Right cardiac atrium (tissue), 5 donors: ENCODE results near the gene PLPPR3. TPM values are rescaled to one million over a fixed set of nuclear protein-coding genes. Genes with fewer than 3 reads are reported as not detected.

Experiments
- ATAC-seq, 2 donors: fragments of 200-7000 bp; cut with Tn5 transposase; one replicate each; pipeline versions ENCODE4 v1.8.0 to v1.9.1; 2020; ENCODE audit warnings: moderate library complexity in 2 of 2, mild to moderate bottlenecking in 1 of 2
- DNase-seq, 3 donors: peaks; one replicate each; pipeline ENCODE4 v3.0.0-alpha.2; 2020
- H3K27ac ChIP-seq: one replicate; pipeline ENCODE4 v1.5.1; 2013; ENCODE audit warnings: mild to moderate bottlenecking, low read length, control low read depth, moderate library complexity
- H3K27me3 ChIP-seq: one replicate; pipeline ENCODE4 v1.6.1; 2013; ENCODE audit not compliant: control insufficient read depth, insufficient read depth
- H3K4me1 ChIP-seq: one replicate; pipeline ENCODE4 v1.6.1; 2013; ENCODE audit warnings: low read length; ENCODE audit not compliant: control insufficient read depth, insufficient read depth
- H3K4me3 ChIP-seq: one replicate; pipeline ENCODE4 v1.5.1; 2013; ENCODE audit warnings: low read length, control low read depth
- H3K9me3 ChIP-seq: one replicate; pipeline ENCODE4 v1.6.1; 2013; ENCODE audit warnings: low read length; ENCODE audit not compliant: control insufficient read depth
- WGBS: extraction: QIAGEN DNeasy Blood & Tissue Kit; methylation state at CpG from one replicate; pipeline ENCODE4 v1.1.7; 2013; 5-methylcytosine and 5-hydroxymethylcytosine counted together
- intact Hi-C, 4 donors: fragments of 100-400 bp; cut with DNase I; formaldehyde crosslinking; loops; one replicate each; pipeline versions ENCODE4 v1.11.0 to v1.14.0; 2022 to 2023
- polyA plus RNA-seq: library from polyadenylated mRNA; stranded (reverse); fragments of 200-250 nt; gene quantifications from one replicate; pipeline ENCODE4 v1.2.3, GENCODE V29; 2013
- total RNA-seq, 4 donors: library from RNA; stranded (reverse); fragmentation: NEBNext Ultra II Directional; extraction: Animal tissue kit (Norgen Biotek cat#: 25700); gene quantifications; one replicate each; pipeline ENCODE4 v1.2.1, GENCODE V29; 2021
- donor health status: healthy with polysubstance abuse.
- donor health status: DM: no; HTN: yes; CAD: no.
- donor health status: DM: no; HTN: no; CAD: no.
- donor health status: DM: no; HTN: yes; CAD: no; lungs with severe emphysema.
- donor health status: DM: yes; HTN: yes; CAD: no.

Gene PLPPR3
- total and polyA plus RNA-seq, 5 donors: 0.05 TPM; not detected in 4

DNA sequence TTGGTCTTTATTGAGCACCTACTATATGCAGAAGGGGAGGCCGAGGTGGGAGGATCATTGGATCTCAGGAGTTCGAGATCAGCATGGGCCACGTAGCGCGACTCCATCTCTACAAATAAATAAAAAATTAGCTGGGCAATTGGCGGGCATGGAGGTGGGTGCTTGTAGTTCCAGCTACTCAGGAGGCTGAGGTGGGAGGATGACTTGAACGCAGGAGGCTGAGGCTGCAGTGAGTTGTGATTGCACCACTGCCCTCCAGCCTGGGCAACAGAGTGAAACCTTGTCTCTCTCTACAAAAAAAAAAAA is 41.5 kb upstream of the PLPPR3 start:
- H3K9me3 ChIP-seq: no peaks in the 10 kb centered on the region
- DNase-seq: peak in 1 of 3 donors; percentile 38
- intact Hi-C loops: loop anchor here in 2 of 4 donors (10.0 kb wide), 1 partner anchor 52 kb away; the partner anchor contains the start of genes KISS1R (in 2 of the 2) and R3HDM4 (in 2 of the 2)
- WGBS: 72% methylated on average over 7 of the region's 7 CpGs
- ATAC-seq: no peak
- no peak overlapping the region for H3K4me3 ChIP-seq
- H3K4me1 ChIP-seq: no peaks in the 10 kb centered on the region
- H3K27me3 ChIP-seq: no peaks in the 10 kb centered on the region
- H3K27ac ChIP-seq: no peak overlapping the region

DNA sequence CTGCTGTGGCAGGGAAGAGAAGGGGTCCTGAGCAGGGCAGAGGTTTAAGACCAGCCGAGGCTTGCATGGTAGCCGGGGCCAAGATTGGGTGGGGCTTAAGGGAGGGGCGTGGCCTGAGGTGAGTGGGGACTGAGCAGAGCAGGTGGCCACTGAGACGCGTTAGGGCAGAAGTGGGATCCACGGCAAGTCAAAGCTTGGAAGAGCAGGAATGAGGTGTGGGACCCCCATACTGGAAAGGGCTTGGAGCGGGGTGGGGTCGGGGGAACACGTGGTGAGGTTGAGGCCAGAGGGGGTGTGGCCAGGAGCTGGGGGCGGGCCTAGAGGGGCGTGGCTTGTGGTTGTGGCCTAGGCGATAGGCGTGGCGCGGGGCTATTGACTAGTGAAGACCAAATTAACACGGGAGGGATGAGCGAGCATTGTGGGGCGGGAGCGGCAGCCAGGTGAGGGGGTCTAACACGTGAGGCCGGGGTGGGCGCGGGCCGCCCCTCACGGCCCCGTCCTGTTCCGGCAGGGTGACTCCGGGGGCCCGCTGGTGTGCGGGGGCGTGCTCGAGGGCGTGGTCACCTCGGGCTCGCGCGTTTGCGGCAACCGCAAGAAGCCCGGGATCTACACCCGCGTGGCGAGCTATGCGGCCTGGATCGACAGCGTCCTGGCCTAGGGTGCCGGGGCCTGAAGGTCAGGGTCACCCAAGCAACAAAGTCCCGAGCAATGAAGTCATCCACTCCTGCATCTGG is 41.0 kb upstream of the PLPPR3 start:
- peak; percentile 70 to 89 (median 87) for DNase-seq
- intact Hi-C loops: loop anchor here in 2 of 4 donors (10.0 kb wide), 1 partner anchor 52 kb away; the partner anchor contains the start of genes KISS1R (in 2 of the 2) and R3HDM4 (in 2 of the 2)
- no peak overlapping the region for H3K27ac ChIP-seq

DNA sequence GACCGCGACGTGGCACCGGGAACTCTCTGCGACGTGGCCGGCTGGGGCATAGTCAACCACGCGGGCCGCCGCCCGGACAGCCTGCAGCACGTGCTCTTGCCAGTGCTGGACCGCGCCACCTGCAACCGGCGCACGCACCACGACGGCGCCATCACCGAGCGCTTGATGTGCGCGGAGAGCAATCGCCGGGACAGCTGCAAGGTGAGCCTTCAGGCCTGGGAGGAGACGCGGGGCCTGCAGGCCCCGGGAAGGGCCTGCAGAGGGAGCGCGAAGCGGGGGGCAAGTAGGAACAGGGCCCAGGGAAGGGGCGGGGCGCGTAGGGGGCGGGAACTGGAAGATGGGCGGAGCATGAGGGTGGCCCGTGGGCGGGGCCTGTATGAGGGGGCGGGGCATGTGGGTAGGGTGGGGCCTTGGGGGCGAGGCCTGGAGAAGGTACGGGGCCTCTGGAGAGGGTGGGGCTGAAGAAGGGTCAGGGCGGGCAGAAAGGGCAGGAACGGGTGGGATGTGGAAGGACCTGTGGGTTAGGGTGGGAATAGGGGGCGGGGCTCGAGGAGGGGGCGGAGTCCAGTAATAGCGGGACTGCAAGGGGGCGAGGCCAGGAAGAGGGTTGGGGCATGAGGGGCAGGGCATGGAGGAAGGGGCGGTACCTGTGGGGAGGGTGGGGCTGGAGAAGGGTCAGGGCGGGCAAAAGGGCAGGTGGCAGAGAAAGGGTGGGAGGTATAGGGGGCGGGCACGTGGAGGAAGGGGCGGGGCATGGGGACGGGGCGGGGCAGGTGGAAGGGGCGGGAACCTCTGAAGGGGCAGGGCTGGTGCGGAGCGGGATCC is 40.2 kb upstream of the PLPPR3 start:
- Histone ChIP-seq H3K27me3 (no peaks in the 10 kb centered on the region), H3K4me3 (no peak overlapping the region), H3K27ac (no peak overlapping the region), H3K4me1 (no peaks in the 10 kb centered on the region), H3K9me3 (no peaks in the 10 kb centered on the region)
- DNase-seq: peak; percentile 55 to 81 (median 78)
- intact Hi-C loops: loop anchor here in 2 of 4 donors (10.0 kb wide), 1 partner anchor 53 kb away; the partner anchor contains the start of genes KISS1R (in 2 of the 2) and R3HDM4 (in 2 of the 2)
- peak in 1 of 2 donors; percentile 25 for ATAC-seq
- 25% methylated on average over 60 of the region's 60 CpGs for WGBS

More for the DNA sequence above, 41.0 kb upstream of the PLPPR3 start:
- H3K4me3 ChIP-seq: no peak overlapping the region
- H3K4me1 ChIP-seq: no peaks in the 10 kb centered on the region
- H3K9me3 ChIP-seq: no peaks in the 10 kb centered on the region
- 23% methylated on average over 48 of the region's 48 CpGs for WGBS
- H3K27me3 ChIP-seq: no peaks in the 10 kb centered on the region
- ATAC-seq: peak in 1 of 2 donors; percentile 31

DNA sequence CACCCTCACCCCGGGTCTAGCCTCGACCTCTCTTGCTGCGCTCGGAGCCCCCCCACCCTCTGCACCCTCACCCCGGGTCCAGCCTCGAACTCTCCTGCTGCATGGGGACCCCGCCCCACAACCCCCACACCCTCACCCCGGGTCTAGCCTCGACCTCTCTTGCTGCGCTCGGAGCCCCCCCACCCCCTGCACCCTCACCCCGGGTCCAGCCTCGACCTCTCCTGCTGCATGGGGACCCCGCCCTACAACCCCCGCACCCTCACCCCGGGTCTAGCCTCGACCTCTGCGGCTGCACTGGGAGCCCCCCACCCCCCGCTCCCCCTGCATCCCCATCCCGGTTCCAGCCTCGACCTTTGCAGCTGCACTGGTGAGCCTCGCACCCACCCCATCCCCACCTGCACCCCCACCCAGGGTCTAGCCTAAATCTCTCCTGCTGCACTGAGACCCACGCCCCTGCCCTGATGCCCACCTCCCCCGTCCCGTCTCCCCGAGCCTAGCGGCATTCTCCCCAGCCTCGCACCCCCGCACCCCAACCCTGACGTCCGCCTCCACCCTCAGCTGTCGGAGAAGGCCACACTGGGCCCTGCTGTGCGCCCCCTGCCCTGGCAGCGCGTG is 39.5 kb upstream of the PLPPR3 start:
- intact Hi-C loops: loop anchor here in 2 of 4 donors (10.0 kb wide), 1 partner anchor 54 kb away; the partner anchor contains the start of genes KISS1R (in 2 of the 2) and R3HDM4 (in 2 of the 2)
- Histone ChIP-seq H3K9me3 (no peaks in the 10 kb centered on the region), H3K4me1 (no peaks in the 10 kb centered on the region), H3K4me3 (peak overlapping the region; percentile 54), H3K27ac (no peak overlapping the region), H3K27me3 (no peaks in the 10 kb centered on the region)
- DNase-seq: peak in 1 of 3 donors; percentile 58
- no peak for ATAC-seq
- WGBS: 68% methylated on average over 34 of the region's 35 CpGs

DNA sequence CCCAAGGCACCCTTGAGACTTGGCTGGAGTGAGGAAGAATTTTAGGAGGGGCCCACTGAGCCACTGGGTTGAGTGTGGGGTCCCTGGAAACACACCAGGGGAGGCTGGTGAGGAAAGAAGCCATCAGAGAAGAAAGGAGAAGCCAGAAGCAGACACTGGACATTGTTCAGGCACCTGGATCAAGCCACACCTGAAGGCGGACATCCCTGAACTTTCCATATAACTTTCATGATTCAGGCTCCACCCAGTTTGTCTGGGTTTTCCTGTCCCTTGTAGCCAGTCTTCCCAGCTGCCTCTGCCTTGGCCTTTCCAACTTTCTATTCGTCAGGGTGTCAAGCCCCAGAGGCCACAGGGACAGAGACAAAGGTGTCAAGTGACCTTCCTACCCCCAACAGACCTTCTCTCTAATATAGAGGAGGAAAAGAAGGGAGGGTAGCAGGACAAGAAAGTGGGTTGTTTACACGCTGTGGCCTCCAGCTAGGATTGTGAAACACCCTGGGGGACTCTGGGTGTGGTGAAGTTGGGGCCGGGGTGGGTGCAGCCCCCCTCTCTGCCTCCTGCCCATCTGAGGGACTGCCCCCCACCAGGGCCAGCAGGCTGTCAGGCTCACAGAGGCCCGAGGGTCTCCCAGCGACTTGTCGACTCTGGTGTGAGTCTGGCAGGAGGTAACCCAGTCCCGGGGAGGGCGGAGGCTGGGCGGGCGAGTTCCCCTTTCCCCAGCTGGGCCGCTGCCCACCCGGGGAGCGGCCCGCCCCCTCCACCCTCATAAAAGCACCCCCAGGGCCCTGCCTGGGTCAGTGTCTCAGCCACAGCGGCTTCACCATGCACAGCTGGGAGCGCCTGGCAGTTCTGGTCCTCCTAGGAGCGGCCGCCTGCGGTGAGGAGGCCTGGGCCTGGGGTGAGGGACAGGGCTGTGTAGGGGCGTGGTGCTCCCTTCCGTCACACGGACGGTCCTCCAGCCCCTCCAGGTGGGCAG is 37.4 kb upstream of the PLPPR3 start, which contains the start of gene CFD:
TSS of gene CFD (plus strand) at position 797 of the 976 bp plus-strand sequence. CDS start at position 823, 26 bp downstream.
- H3K4me3 ChIP-seq: peak within 1 kb of the TSS; percentile 54

DNA sequence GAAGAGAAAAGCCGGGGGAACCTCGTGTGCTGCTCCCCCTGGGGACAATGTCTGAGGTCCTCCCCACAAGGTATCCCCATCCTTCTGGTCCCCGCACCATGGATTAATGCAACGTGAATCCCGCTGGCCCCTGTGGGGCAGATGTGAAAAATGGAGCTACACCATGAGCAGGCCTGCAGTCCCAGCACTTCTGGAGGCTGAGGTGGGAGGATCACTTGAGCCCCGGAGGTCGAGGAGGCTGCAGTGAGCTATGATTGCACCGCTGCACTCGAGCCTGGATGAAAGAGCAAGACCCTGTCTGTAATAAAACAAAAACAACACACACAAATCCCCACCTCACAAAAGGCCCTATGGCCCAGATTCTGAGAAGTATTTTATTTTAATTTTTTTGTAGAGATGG is 36.5 kb upstream of the PLPPR3 start:
- intact Hi-C loops: loop anchor here in 3 of 4 donors (5.0 to 10.0 kb wide), 5 partner anchors 53 to 91 kb away; partner anchors contain the start of gene KISS1R (in 1 of the 3)
- WGBS: 79% methylated on average over 9 of the region's 9 CpGs
- Histone ChIP-seq H3K4me1 (no peaks in the 10 kb centered on the region), H3K27me3 (no peaks in the 10 kb centered on the region), H3K9me3 (no peaks in the 10 kb centered on the region), H3K27ac (peak overlapping the region; percentile 62), H3K4me3 (no peak overlapping the region)
- ATAC-seq (no peak), DNase-seq (peak in 1 of 3 donors; percentile 26)

More for the DNA sequence above, 37.4 kb upstream of the PLPPR3 start, which contains the start of gene CFD:
- 38% methylated on average over 24 of the region's 24 CpGs for WGBS
- Histone ChIP-seq H3K27me3 (no peaks in the 10 kb centered on the region), H3K27ac (peak within 1 kb of the TSS; percentile 86), H3K9me3 (no peaks in the 10 kb centered on the region), H3K4me1 (no peaks in the 10 kb centered on the region)
- DNase-seq: peak; percentile 80 to 93 (median 90)
- ATAC-seq: peak; percentile 59 to 77
- intact Hi-C loops: loop anchor here in 3 of 4 donors (5.0 to 10.0 kb wide), 5 partner anchors 54 to 92 kb away; partner anchors contain the start of gene KISS1R (in 1 of the 3)

- intact Hi-C loops: loop anchor here in 3 of 4 donors (5.0 to 10.0 kb wide), 5 partner anchors 51 to 88 kb away; partner anchors contain the start of gene KISS1R (in 1 of the 3)
- H3K27me3 ChIP-seq: no peaks in the 10 kb centered on the region
- no peak for ATAC-seq
- DNase-seq: peak; percentile 16 to 54 (median 46)
- no peaks in the 10 kb centered on the region for H3K4me1 ChIP-seq
- 73% methylated on average over 40 of the region's 40 CpGs for WGBS
- no peak overlapping the region for H3K4me3 ChIP-seq
- no peaks in the 10 kb centered on the region for H3K9me3 ChIP-seq
- H3K27ac ChIP-seq: no peak overlapping the region
These were observed 33.9 kb upstream of the PLPPR3 start for GRCh38 chr19:855566-856120.

- DNase-seq (peak in 1 of 3 donors; percentile 40), ATAC-seq (no peak)
- Histone ChIP-seq H3K4me3 (no peak overlapping the region), H3K27ac (no peak overlapping the region), H3K27me3 (no peaks in the 10 kb centered on the region), H3K4me1 (no peaks in the 10 kb centered on the region), H3K9me3 (no peaks in the 10 kb centered on the region)
- WGBS: 87% methylated on average over 12 of the region's 12 CpGs
- intact Hi-C loops: loop anchor here in 3 of 4 donors (5.0 to 10.0 kb wide), 5 partner anchors 50 to 88 kb away; partner anchors contain the start of gene KISS1R (in 1 of the 3)
These were observed 33.4 kb upstream of the PLPPR3 start for GRCh38 chr19:855142-855541.

DNA sequence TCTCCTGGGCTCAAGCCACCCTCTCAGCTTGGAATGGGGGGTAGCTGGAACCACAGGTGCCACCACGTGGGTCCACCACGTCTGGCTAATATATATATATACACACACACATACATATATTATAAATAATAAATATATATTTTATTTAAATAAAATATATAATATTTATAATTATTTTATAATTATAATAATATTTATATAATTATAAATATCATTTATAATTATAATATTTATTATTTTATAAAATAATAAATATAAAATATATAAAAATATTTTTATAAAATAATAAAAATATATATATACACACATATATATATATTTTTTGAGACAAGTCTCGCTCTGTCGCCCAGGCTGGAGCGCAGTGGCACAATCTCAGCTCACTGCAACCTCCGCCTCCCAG is 32.8 kb upstream of the PLPPR3 start:
- H3K4me1 ChIP-seq: no peaks in the 10 kb centered on the region
- H3K4me3 ChIP-seq: no peak overlapping the region
- DNase-seq: no peak
- intact Hi-C loops: loop anchor here in 2 of 4 donors (10.0 kb wide), 2 partner anchors 50 to 80 kb away; no protein-coding TSS in a partner anchor
- H3K27ac ChIP-seq: no peak overlapping the region
- ATAC-seq: no peak
- H3K9me3 ChIP-seq: no peaks in the 10 kb centered on the region
- WGBS: 79% methylated on average over 6 of the region's 6 CpGs
- H3K27me3 ChIP-seq: no peaks in the 10 kb centered on the region
